ENCODE results near the gene NTNG2.

The NTNG2 gene

GRCh38 chr9:132164604-132165362 is 2.9 kb downstream of the NTNG2 start:
- no peak for TF ChIP-seq CTCF (IDR thresholded peaks at IDR 0.05; ENCODE audit: insufficient read depth, missing control alignments)
- DNase-seq (ENCODE audit: insufficient read length, low spot score) (no peak), FAIRE-seq (no peak)

GRCh38 chr9:132166599-132166998 is 4.7 kb downstream of the NTNG2 start:
- no peak for DNase-seq (ENCODE audit: insufficient read length, low spot score)
- no peak for FAIRE-seq

GRCh38 chr9:132167192-132167591 is 5.3 kb downstream of the NTNG2 start:
- TF ChIP-seq CTCF (IDR thresholded peaks at IDR 0.05; ENCODE audit: insufficient read depth, missing control alignments) = no peak
- no peak for DNase-seq (ENCODE audit: insufficient read length, low spot score)
- no peak for FAIRE-seq

More at GRCh38 chr9:132166599-132166998, 4.7 kb downstream of the NTNG2 start:
- no peak for TF ChIP-seq CTCF (IDR thresholded peaks at IDR 0.05; ENCODE audit: insufficient read depth, missing control alignments)

DNA sequence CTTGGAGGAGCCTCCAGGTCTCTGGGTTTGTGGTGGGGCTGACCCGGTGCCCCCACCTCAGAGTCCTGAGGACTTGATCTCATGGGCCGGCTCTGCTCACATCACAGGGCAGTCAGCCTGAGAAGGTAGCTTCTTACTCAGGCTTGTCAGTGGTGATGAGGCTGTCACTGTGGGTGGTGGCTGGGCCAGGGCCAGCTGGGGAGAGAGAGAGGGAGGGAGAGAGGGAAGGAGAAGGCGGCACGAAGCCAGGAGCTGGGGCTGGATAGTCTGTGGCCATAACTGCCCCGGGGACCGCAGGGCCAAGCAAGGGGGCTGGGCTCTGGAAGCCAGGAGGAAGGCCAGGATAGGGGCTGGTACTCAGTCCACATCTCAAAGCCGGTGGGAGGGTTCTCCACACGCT is 6.5 kb downstream of the NTNG2 start:
- no peak for DNase-seq (ENCODE audit: insufficient read length, low spot score)
- FAIRE-seq = no peak
- no peak for TF ChIP-seq CTCF (IDR thresholded peaks at IDR 0.05; ENCODE audit: insufficient read depth, missing control alignments)

DNA sequence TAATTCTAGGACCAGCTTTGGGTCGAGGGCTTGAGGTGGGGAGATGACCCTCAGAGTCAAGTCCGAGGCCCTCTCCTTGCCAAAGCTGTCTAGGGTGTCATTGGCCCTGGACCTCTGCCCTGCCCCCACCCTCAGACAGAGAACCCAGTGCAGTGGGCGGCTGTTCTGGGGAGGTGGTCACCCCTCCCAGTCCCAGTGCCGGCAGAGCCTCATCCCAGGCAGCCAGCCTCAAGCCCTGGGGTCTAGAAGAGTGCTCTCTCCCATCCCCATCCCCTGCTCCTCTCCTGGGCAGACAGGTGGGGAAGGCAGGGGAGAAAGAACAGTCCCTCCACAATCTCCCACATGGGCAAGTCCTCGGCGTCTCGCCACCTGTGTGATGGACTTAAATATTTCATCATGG is 7.0 kb downstream of the NTNG2 start:
- no peak for FAIRE-seq
- DNase-seq (ENCODE audit: insufficient read length, low spot score) = no peak
- TF ChIP-seq CTCF (IDR thresholded peaks at IDR 0.05; ENCODE audit: insufficient read depth, missing control alignments) = no peak

DNA sequence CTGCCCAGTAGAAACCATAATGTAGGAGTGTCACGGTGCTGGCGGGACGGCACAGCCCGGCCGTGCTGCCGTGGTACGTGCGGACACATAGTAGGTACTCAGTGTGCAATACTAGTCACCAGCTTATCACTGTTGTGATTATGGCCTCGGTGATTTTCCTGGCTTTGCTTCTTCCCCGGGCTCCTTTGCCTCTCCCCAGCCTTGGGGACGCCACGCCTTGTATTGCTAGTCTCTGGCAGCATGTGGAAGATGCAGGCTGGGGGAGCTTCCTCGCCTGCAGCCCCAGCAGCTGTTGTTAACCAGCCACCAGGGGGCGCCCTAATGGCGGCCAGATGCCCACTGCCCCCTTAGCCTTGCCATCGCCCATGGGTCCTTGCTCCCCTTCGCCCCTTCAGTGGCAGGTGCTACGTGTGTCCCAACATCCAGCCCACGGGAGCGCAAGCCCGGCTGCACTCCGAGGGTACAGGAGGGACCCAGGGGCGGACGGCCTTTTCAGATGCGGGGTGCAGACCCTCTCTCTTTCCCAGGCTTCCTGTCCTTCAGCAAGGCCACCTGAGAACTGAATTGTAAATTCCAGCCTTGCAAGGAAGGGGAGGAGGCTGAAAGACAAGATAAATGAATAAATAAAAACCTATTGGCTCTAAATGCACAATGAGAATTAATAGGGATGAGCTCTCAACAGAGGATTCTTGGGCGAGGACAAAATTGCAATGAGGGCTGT is 8.0 kb downstream of the NTNG2 start:
- FAIRE-seq (no peak), DNase-seq (ENCODE audit: insufficient read length, low spot score) (peak; percentile 64)
- peak; percentile 65 for TF ChIP-seq CTCF (IDR thresholded peaks at IDR 0.05; ENCODE audit: insufficient read depth, missing control alignments)

DNA sequence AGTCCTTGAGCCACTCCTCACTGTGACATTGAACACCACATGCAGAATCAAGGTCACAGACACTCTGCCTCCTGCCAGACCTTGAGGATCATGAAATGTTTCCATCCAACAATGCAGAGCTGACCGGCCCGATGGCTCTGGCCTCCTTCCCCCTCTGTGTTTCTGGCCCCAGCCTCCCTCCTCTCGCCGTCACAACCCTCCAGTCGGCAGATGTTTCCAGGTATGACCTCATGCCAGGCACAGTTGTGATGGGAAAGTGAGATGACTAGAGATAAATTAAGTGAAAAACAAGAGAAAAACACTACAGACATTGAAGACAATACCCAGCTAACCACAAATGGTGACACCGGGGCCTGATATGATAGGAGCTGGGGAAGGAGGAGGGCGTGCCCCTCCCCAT is 9.8 kb downstream of the NTNG2 start:
- FAIRE-seq (no peak), DNase-seq (ENCODE audit: insufficient read length, low spot score) (no peak)
- TF ChIP-seq CTCF (IDR thresholded peaks at IDR 0.05; ENCODE audit: insufficient read depth, missing control alignments) = no peak
